GM06990 (cell line): ENCODE data around the gene WDFY1.

Experiments used
- DNase-seq: peaks from one replicate; pipeline ENCODE4 v3.0.0-alpha.2; 2011; ENCODE audit not compliant: insufficient read length; ENCODE audit errors: extremely low read depth
- H3K27me3 ChIP-seq: replicated peaks from 2 replicates; pipeline ENCODE4 v1.6.0; 2011; ENCODE audit warnings: low read length; ENCODE audit not compliant: control insufficient read depth, insufficient read depth
- H3K36me3 ChIP-seq: 2 replicates; pipeline ENCODE4 v1.5.1; 2011; ENCODE audit warnings: low read length; ENCODE audit not compliant: control insufficient read depth, insufficient read depth
- H3K4me3 ChIP-seq: replicated peaks from 2 replicates; pipeline ENCODE4 v1.5.1; 2011; ENCODE audit warnings: low read depth, mild to moderate bottlenecking, control low read depth, low read length
- CTCF ChIP-seq: IDR thresholded peaks from 2 replicates; pipeline ENCODE4 v1.5.1; 2011; ENCODE audit warnings: low read length, control low read depth, mild to moderate bottlenecking, inconsistent platforms; ENCODE audit not compliant: insufficient read depth, poor library complexity, severe bottlenecking

WDFY1 gene

GRCh38 chr2:223896833-223897311 lies 48.3 kb downstream of the WDFY1 start:
- DNase-seq: peak; percentile 78
- peaks cover 7% of the 10 kb centered on the region for H3K36me3 ChIP-seq
- no peak for TF ChIP-seq CTCF
- no peaks in the 10 kb centered on the region for H3K27me3 ChIP-seq
- H3K4me3 ChIP-seq: no peak overlapping the region

GRCh38 chr2:223894968-223895367 lies 50.2 kb downstream of the WDFY1 start:
- no peaks in the 10 kb centered on the region for H3K27me3 ChIP-seq
- H3K36me3 ChIP-seq: peaks cover 5% of the 10 kb centered on the region
- H3K4me3 ChIP-seq: no peak overlapping the region
- no peak for TF ChIP-seq CTCF
- no peak for DNase-seq

- H3K27me3 ChIP-seq: no peaks in the 10 kb centered on the region
These were observed 51.1 kb downstream of the WDFY1 start for GRCh38 chr2:223894009-223894408.

GRCh38 chr2:223890721-223891120 lies 54.4 kb downstream of the WDFY1 start:
- no peak for TF ChIP-seq CTCF
- no peak for DNase-seq
- Histone ChIP-seq H3K27me3 (no peaks in the 10 kb centered on the region), H3K36me3 (peaks cover 7% of the 10 kb centered on the region), H3K4me3 (no peak overlapping the region)

More at GRCh38 chr2:223894009-223894408, 51.1 kb downstream of the WDFY1 start:
- Histone ChIP-seq H3K36me3 (peaks cover 7% of the 10 kb centered on the region), H3K4me3 (no peak overlapping the region)
- TF ChIP-seq CTCF: no peak
- no peak for DNase-seq

GRCh38 chr2:223889229-223889628 lies 55.9 kb downstream of the WDFY1 start:
- Histone ChIP-seq H3K36me3 (peaks cover 7% of the 10 kb centered on the region), H3K27me3 (no peaks in the 10 kb centered on the region), H3K4me3 (no peak overlapping the region)
- no peak for DNase-seq
- TF ChIP-seq CTCF: no peak

GRCh38 chr2:223888251-223888650 lies 56.9 kb downstream of the WDFY1 start:
- no peak for TF ChIP-seq CTCF
- H3K36me3 ChIP-seq: peaks cover 2% of the 10 kb centered on the region; the same call in 1 of the 2 replicates
- H3K4me3 ChIP-seq: no peak overlapping the region
- H3K27me3 ChIP-seq: no peaks in the 10 kb centered on the region
- no peak for DNase-seq
